ENCODE measurements around the gene SMARCA4. TPM values are rescaled to one million over a fixed set of nuclear protein-coding genes. Genes with fewer than 3 reads are reported as not detected.

The SMARCA4 gene
- total RNA-seq, 1 experiment from 2014 or later = 36.2 TPM

GRCh38 chr19:10964903-10965302, 4.1 kb downstream of the SMARCA4 start:
- Histone ChIP-seq H3K4me3 (ENCODE audit: low read depth in 2 of 2, low read length in 2 of 2) (no peak overlapping the region), H3K36me3 (ENCODE audit: control insufficient read depth, insufficient read depth, low read length) (peaks cover 3% of the 10 kb centered on the region; the same call in 1 of the 2 replicates), H3K27me3 (ENCODE audit: control insufficient read depth, insufficient read depth, low read length) (no peaks in the 10 kb centered on the region), H3K27ac (ENCODE audit: low read length) (no peak overlapping the region), H3K9me3 (ENCODE audit: control insufficient read depth, insufficient read depth, low read depth, low read length) (no peaks in the 10 kb centered on the region), H3K4me1 (ENCODE audit: control insufficient read depth, insufficient read depth, low read length) (peaks cover 20% of the 10 kb centered on the region)
- in situ Hi-C loops (cut with HindIII; ENCODE audit: low pct_unique_long_range_greater_than_20kb, low sequenced_read_pairs) (no loop called here), intact Hi-C loops (cut with micrococcal nuclease; ENCODE audit: unreplicated experiment) (no loop called here)
- CTCF ChIA-PET = no interaction called here
- BruUV-seq (replicated peaks) = no TSS peak
- TF ChIP-seq POLR2AphosphoS5 (IDR thresholded peaks at IDR 0.05; ENCODE audit: low read depth, low read length) = no peak
- POLR2A ChIA-PET = interaction anchor here (0.5 kb wide), 1 partner anchor 9 kb away, joined by 6 read pairs; no protein-coding TSS in a partner anchor
- ATAC-seq = no peak
- DNase-seq (ENCODE audit: low read depth, low spot score) = no peak

GRCh38 chr19:10965398-10965797, 4.6 kb downstream of the SMARCA4 start:
- in situ Hi-C loops (cut with HindIII; ENCODE audit: low pct_unique_long_range_greater_than_20kb, low sequenced_read_pairs) = no loop called here
- H3K36me3 ChIP-seq (ENCODE audit: control insufficient read depth, insufficient read depth, low read length) = peaks cover 2% of the 10 kb centered on the region; the same call in 1 of the 2 replicates
- no peak overlapping the region for H3K27ac ChIP-seq (ENCODE audit: low read length)
- H3K9me3 ChIP-seq (ENCODE audit: control insufficient read depth, insufficient read depth, low read depth, low read length) = no peaks in the 10 kb centered on the region
- TF ChIP-seq SIN3A (IDR thresholded peaks at IDR 0.05; ENCODE audit: borderline replicate concordance, insufficient read depth, low read depth, low read length) (no peak), TCF7L2 (IDR thresholded peaks at IDR 0.05; ENCODE audit: low read depth, low read length) (no peak), REST (IDR thresholded peaks at IDR 0.05; ENCODE audit: insufficient read depth in 1 of 2, low read depth in 2 of 2, low read length in 1 of 2) (no peak), POLR2AphosphoS5 (IDR thresholded peaks at IDR 0.05; ENCODE audit: low read depth, low read length) (no peak), CTCF (IDR thresholded peaks at IDR 0.05) (no peak)
- H3K27me3 ChIP-seq (ENCODE audit: control insufficient read depth, insufficient read depth, low read length) = no peaks in the 10 kb centered on the region
- no peak overlapping the region for H3K4me3 ChIP-seq (ENCODE audit: low read depth in 2 of 2, low read length in 2 of 2)
- ChIA-PET CTCF (no interaction called here), POLR2A (no interaction called here)
- ATAC-seq (no peak), DNase-seq (ENCODE audit: low read depth, low spot score) (no peak)
- H3K4me1 ChIP-seq (ENCODE audit: control insufficient read depth, insufficient read depth, low read length) = peaks cover 20% of the 10 kb centered on the region
- BruUV-seq (replicated peaks) = no TSS peak
- intact Hi-C loops (cut with micrococcal nuclease; ENCODE audit: unreplicated experiment) = no loop called here

- no TSS peak for BruUV-seq (replicated peaks)
- Histone ChIP-seq H3K4me3 (ENCODE audit: low read depth in 2 of 2, low read length in 2 of 2) (no peak overlapping the region), H3K27ac (ENCODE audit: low read length) (no peak overlapping the region), H3K36me3 (ENCODE audit: control insufficient read depth, insufficient read depth, low read length) (peaks cover under 1% of the 10 kb centered on the region; the same call in 1 of the 2 replicates), H3K27me3 (ENCODE audit: control insufficient read depth, insufficient read depth, low read length) (no peaks in the 10 kb centered on the region), H3K4me1 (ENCODE audit: control insufficient read depth, insufficient read depth, low read length) (peaks cover 20% of the 10 kb centered on the region), H3K9me3 (ENCODE audit: control insufficient read depth, insufficient read depth, low read depth, low read length) (no peaks in the 10 kb centered on the region)
- ChIA-PET CTCF (no interaction called here), POLR2A (interaction anchor here (0.7 kb wide), 1 partner anchor 12 kb away, joined by 7 read pairs; no protein-coding TSS in a partner anchor)
- no peak for TF ChIP-seq TCF7L2 (IDR thresholded peaks at IDR 0.05; ENCODE audit: low read depth, low read length)
- TF ChIP-seq POLR2AphosphoS5 (IDR thresholded peaks at IDR 0.05; ENCODE audit: low read depth, low read length) = no peak
- TF ChIP-seq CTCF (IDR thresholded peaks at IDR 0.05) = no peak
- no peak for TF ChIP-seq SIN3A (IDR thresholded peaks at IDR 0.05; ENCODE audit: borderline replicate concordance, insufficient read depth, low read depth, low read length)
- no peak for TF ChIP-seq REST (IDR thresholded peaks at IDR 0.05; ENCODE audit: insufficient read depth in 1 of 2, low read depth in 2 of 2, low read length in 1 of 2)
- DNase-seq (ENCODE audit: low read depth, low spot score) (no peak), ATAC-seq (no peak)
- intact Hi-C loops (cut with micrococcal nuclease; ENCODE audit: unreplicated experiment) = no loop called here
- in situ Hi-C loops (cut with HindIII; ENCODE audit: low pct_unique_long_range_greater_than_20kb, low sequenced_read_pairs) = no loop called here
Observed at GRCh38 chr19:10966809-10967208, 6.0 kb downstream of the SMARCA4 start.

Data from Panc1 (cell line).